Stomach (tissue), 9 donors: ENCODE data around the gene CMIP. TPM values are rescaled to one million over a fixed set of nuclear protein-coding genes. Genes with fewer than 3 reads are reported as not detected.

Experiments
- DNase-seq, 2 donors: peaks; one replicate each; pipeline versions ENCODE4 v3.0.0 to v3.0.0-alpha.2; 2013 to 2019
- H3K27ac ChIP-seq, 5 donors: fragments of 200-600 bp in 4 of 5; sonication (generic) in 4 of 5; one replicate each; pipeline ENCODE4 v1.5.1; 2013 to 2019; ENCODE audit warnings: mild to moderate bottlenecking in 1 of 5, moderate library complexity in 1 of 5
- H3K27me3 ChIP-seq, 3 donors: fragments of 200-600 bp; sonication (generic); one replicate each; pipeline ENCODE4 v1.5.1; 2017 to 2019; ENCODE audit warnings: mixed run types in 1 of 3
- H3K36me3 ChIP-seq, 4 donors: fragments of 200-600 bp; sonication (generic); 1 replicate in 3 of 4; 2 replicates in 1 of 4; pipeline ENCODE4 v1.5.1; 2016 to 2019
- H3K4me1 ChIP-seq, 4 donors: fragments of 200-600 bp; sonication (generic); one replicate each; pipeline ENCODE4 v1.5.1; 2016 to 2019
- H3K4me3 ChIP-seq, 4 donors: fragments of 200-600 bp; sonication (generic) in 3 of 4; one replicate each; pipeline ENCODE4 v1.5.1; 2016 to 2019; ENCODE audit warnings: mild to moderate bottlenecking in 1 of 4
- H3K9me3 ChIP-seq, 4 donors: fragments of 200-600 bp; sonication (generic); one replicate each; pipeline ENCODE4 v1.5.1; 2016 to 2019
- CTCF ChIP-seq, 7 experiments: fragments of 450-650 bp in 4 of 7; fragments of 200-600 bp in 3 of 7; sonication (generic) in 3 of 7; IDR thresholded peaks; one replicate each; pipeline ENCODE4 v1.5.1; 2016 to 2019; ENCODE audit warnings: antibody characterized with exemption in 7 of 7, control low read depth in 2 of 7, mild to moderate bottlenecking in 1 of 7
- EP300 ChIP-seq: sonication (generic); formaldehyde crosslinking; IDR thresholded peaks from one replicate; pipeline ENCODE4 v1.6.1; 2017; ENCODE audit warnings: antibody characterized with exemption
- POLR2A ChIP-seq, 4 donors: fragments of 450-650 bp; IDR thresholded peaks; one replicate each; pipeline ENCODE4 v1.6.1; 2016; ENCODE audit warnings: antibody characterized with exemption in 4 of 4, control low read depth in 2 of 4, mild to moderate bottlenecking in 1 of 4, moderate library complexity in 1 of 4
- POLR2AphosphoS5 ChIP-seq, 3 donors: sonication (generic); formaldehyde crosslinking; IDR thresholded peaks; one replicate each; pipeline ENCODE4 v1.6.1; 2016; ENCODE audit warnings: antibody characterized with exemption in 3 of 3
- WGBS, 5 donors: extraction: QIAGEN DNeasy Blood & Tissue Kit in 3 of 5; methylation state at CpG; one replicate each; pipeline versions ENCODE4 v1.1.5 to v1.1.7; 2013 to 2018; 5-methylcytosine and 5-hydroxymethylcytosine counted together
- intact Hi-C: fragments of 100-400 bp; cut with DNase I; formaldehyde crosslinking; loops from one replicate; pipeline ENCODE4 v1.15.1; 2023; ENCODE audit warnings: low total_unique reads
- polyA plus RNA-seq, 3 donors: library from polyadenylated mRNA; stranded (reverse); fragments of 200-250 nt; gene quantifications; one replicate each; pipeline ENCODE4 v1.2.3, GENCODE V29; 2013
- total RNA-seq, 5 donors: library from RNA; depleted of rRNA; stranded (reverse); fragments of >200 nt; gene quantifications; one replicate each; pipeline versions ENCODE4 v1.1.0 to v1.2.3, GENCODE V29; 2014 to 2016
- donor health status: healthy with polysubstance abuse.
- donor health status: Bipolar disorder and iron deficiency.
- donor health status: healthy.

Gene CMIP
- total and polyA plus RNA-seq, 8 donors: 11.1 to 71.0 (median 31.2) TPM

- Histone ChIP-seq H3K4me1 (peaks cover 17 to 85% (median 56%) of the 10 kb centered on the region in 4 donors), H3K27ac (peak overlapping the region in 3 of 5 donors; percentile 15 to 67 (median 46)), H3K36me3 (peaks cover 0 to 7% (median 2%) of the 10 kb centered on the region in 4 donors), H3K4me3 (no peak overlapping the region), H3K9me3 (no peaks in the 10 kb centered on the region), H3K27me3 (no peaks in the 10 kb centered on the region)
- TF ChIP-seq POLR2A (IDR thresholded peaks at IDR 0.05) (no peak), CTCF (IDR thresholded peaks at IDR 0.05) (no peak), EP300 (no peak), POLR2AphosphoS5 (IDR thresholded peaks at IDR 0.05) (no peak)
- 43 to 55% (median 46%) methylated on average over 7 of the region's 7 CpGs for WGBS, 5 donors
- intact Hi-C loops: no loop called here
- no peak for DNase-seq
Measured at GRCh38 chr16:81466356-81466980, 21.9 kb downstream of the CMIP start.

GRCh38 chr16:81467072-81467471 is 22.5 kb downstream of the CMIP start:
- Histone ChIP-seq H3K4me3 (no peak overlapping the region), H3K36me3 (peaks cover 0 to 12% (median 8%) of the 10 kb centered on the region in 4 donors), H3K9me3 (no peaks in the 10 kb centered on the region), H3K4me1 (peaks cover 17 to 85% (median 56%) of the 10 kb centered on the region in 4 donors), H3K27ac (peak overlapping the region in 3 of 5 donors; percentile 15 to 67 (median 46)), H3K27me3 (no peaks in the 10 kb centered on the region)
- intact Hi-C loops: no loop called here
- no peak for DNase-seq
- TF ChIP-seq POLR2AphosphoS5 (IDR thresholded peaks at IDR 0.05) (no peak), CTCF (IDR thresholded peaks at IDR 0.05) (no peak), EP300 (no peak), POLR2A (IDR thresholded peaks at IDR 0.05) (no peak)
- 84 to 91% (median 89%) methylated on average over 11 of the region's 11 CpGs for WGBS, 5 donors

- Histone ChIP-seq H3K4me3 (no peak overlapping the region), H3K4me1 (peaks cover 21 to 85% (median 58%) of the 10 kb centered on the region in 4 donors), H3K27ac (peak overlapping the region in 1 of 5 donors; percentile 76), H3K36me3 (peaks cover 0 to 12% (median 9%) of the 10 kb centered on the region in 4 donors), H3K9me3 (no peaks in the 10 kb centered on the region), H3K27me3 (no peaks in the 10 kb centered on the region)
- intact Hi-C loops: no loop called here
- DNase-seq: no peak
- WGBS, 5 donors: 91 to 97% (median 94%) methylated on average over 7 to 8 of the region's 8 CpGs
- no peak for TF ChIP-seq CTCF (IDR thresholded peaks at IDR 0.05)
- TF ChIP-seq POLR2AphosphoS5 (IDR thresholded peaks at IDR 0.05): no peak
Measured at GRCh38 chr16:81467815-81468214, 23.2 kb downstream of the CMIP start.

- peaks cover 27 to 85% (median 62%) of the 10 kb centered on the region in 4 donors for H3K4me1 ChIP-seq
- intact Hi-C loops: no loop called here
- no peaks in the 10 kb centered on the region for H3K9me3 ChIP-seq
- peaks cover 0 to 12% (median 8%) of the 10 kb centered on the region in 4 donors for H3K36me3 ChIP-seq
- peak overlapping the region in 3 of 5 donors; percentile 60 to 76 (median 75) for H3K27ac ChIP-seq
- WGBS, 5 donors: 94 to 97% (median 96%) methylated on average over 19 of the region's 19 CpGs
- H3K27me3 ChIP-seq: no peaks in the 10 kb centered on the region
- TF ChIP-seq POLR2A (IDR thresholded peaks at IDR 0.05) (no peak), POLR2AphosphoS5 (IDR thresholded peaks at IDR 0.05) (no peak), EP300 (no peak)
- DNase-seq: no peak
- no peak overlapping the region for H3K4me3 ChIP-seq
Measured at GRCh38 chr16:81468269-81468902, 23.8 kb downstream of the CMIP start.
